ENCODE results near the gene ZNF496. TPM values are rescaled to one million over a fixed set of nuclear protein-coding genes. Genes with fewer than 3 reads are reported as not detected.

The ZNF496 gene
- total and polyA plus RNA-seq, 2 of the 4 experiments (the other 2 are of a cell fraction) = 11.7 to 16.2 TPM

GRCh38 chr1:247358920-247359319 lies 27.3 kb upstream of the ZNF496 start:
- no peaks in the 10 kb centered on the region for H4K20me1 ChIP-seq (ENCODE audit: insufficient read depth, low read length)
- TF ChIP-seq CHD1 (IDR thresholded peaks at IDR 0.05; ENCODE audit: low read depth, low read length) (no peak), CEBPB (IDR thresholded peaks at IDR 0.05; ENCODE audit: low read depth, low read length) (peak; percentile 45; the same call in 1 of the 2 replicates)
- H2AK5ac ChIP-seq (ENCODE audit: low read depth, low read length) = peak overlapping the region; percentile 28; the same call in 1 of the 2 replicates
- no peak overlapping the region for H2AFZ ChIP-seq (replicated peaks; ENCODE audit: low read length, poor library complexity)
- intact Hi-C loops (cut with micrococcal nuclease) = no loop called here
- no peak overlapping the region for H3K23ac ChIP-seq (ENCODE audit: low read depth, low read length)
- no peak overlapping the region for H4K91ac ChIP-seq (ENCODE audit: insufficient read depth, low read depth, low read length)
- H3K56ac ChIP-seq (ENCODE audit: extremely low read depth, insufficient read depth, low read length) = no peak overlapping the region
- ChIA-PET CTCF (no interaction called here), POLR2A (ENCODE audit: unreplicated experiment) (no interaction called here)
- no peak overlapping the region for H3K9ac ChIP-seq (ENCODE audit: low read depth, low read length)
- no peak overlapping the region for H3K4ac ChIP-seq (ENCODE audit: low read depth, low read length)
- no peak overlapping the region for H2BK120ac ChIP-seq (ENCODE audit: low read depth, low read length)
- H3K27ac ChIP-seq (ENCODE audit: insufficient read depth, low read length) = no peak overlapping the region
- H3K14ac ChIP-seq (replicated peaks; ENCODE audit: low read depth, low read length) = no peak overlapping the region
- H3K4me3 ChIP-seq (ENCODE audit: insufficient read depth, low read depth, low read length) = no peak overlapping the region
- WGBS, 2 experiments (ENCODE audit: extremely low coverage in 2 of 2, insufficient read length in 1 of 2) = no CpG with 5 or more reads among the region's 5 CpGs
- no peak overlapping the region for H2BK20ac ChIP-seq (ENCODE audit: low read depth, low read length)
- ATAC-seq (ENCODE audit: low read depth) (no peak), DNase-seq (peak; percentile 31)
- no peaks in the 10 kb centered on the region for H3K27me3 ChIP-seq (ENCODE audit: control insufficient read depth, insufficient read depth, low read length)
- no peaks in the 10 kb centered on the region for H3K79me1 ChIP-seq (ENCODE audit: low read depth in 1 of 2, low read length in 2 of 2)
- BruUV-seq (replicated peaks) = no TSS peak
- peaks cover 11% of the 10 kb centered on the region; the same call in 1 of the 2 replicates for H3K4me1 ChIP-seq (ENCODE audit: control insufficient read depth, insufficient read depth, low read length)
- 0 out of 2 replicates have a peak, but pooled peaks cover 3% of the 10 kb centered on the region for H3K9me1 ChIP-seq (ENCODE audit: insufficient read depth, low read length)
- no peak overlapping the region for H4K5ac ChIP-seq (ENCODE audit: low read depth, low read length)
- H3K4me2 ChIP-seq (ENCODE audit: low read depth, low read length) = no peak overlapping the region
- H3K9me3 ChIP-seq (ENCODE audit: control insufficient read depth, insufficient read depth, low read length) = no peaks in the 10 kb centered on the region
- H2AK9ac ChIP-seq (replicated peaks; ENCODE audit: low read depth, low read length, poor library complexity) = no peak overlapping the region
- no peak overlapping the region for H2BK5ac ChIP-seq (ENCODE audit: low read depth, low read length, poor library complexity, severe bottlenecking)
- no peak overlapping the region for H4K8ac ChIP-seq (ENCODE audit: low read depth in 2 of 2, low read length in 2 of 2)
- dilution Hi-C loops (cut with HindIII; ENCODE audit: low sequenced_read_pairs, unreplicated experiment) = no loop called here
- no peaks in the 10 kb centered on the region for H3K36me3 ChIP-seq (ENCODE audit: control insufficient read depth, insufficient read depth, low read length)
- in situ Hi-C loops (cut with MboI; ENCODE audit: low sequenced_read_pairs) = no loop called here
- H2BK15ac ChIP-seq (ENCODE audit: low read depth, low read length) = no peak overlapping the region
- no peak overlapping the region for H3K18ac ChIP-seq (ENCODE audit: low read depth, low read length)
